OCI-LY7 (cell line): Measurements from ENCODE around the gene TMED6.

Experiments
- CTCF ChIP-seq: fragments of 200-600 bp; sonication (generic); conservative IDR thresholded peaks from 2 replicates; pipeline ENCODE4 v1.5.1; 2014; ENCODE audit warnings: mild to moderate bottlenecking, antibody characterized with exemption, low read length, moderate library complexity, mixed read lengths
- EZH2phosphoT487 ChIP-seq: fragments of 200-600 bp; sonication (generic); IDR thresholded peaks from 2 replicates; pipeline ENCODE4 v1.6.1; 2018; ENCODE audit warnings: low read depth, borderline replicate concordance, mild to moderate bottlenecking, mixed run types, antibody characterized with exemption, low read length, moderate library complexity, mixed read lengths

GRCh38 chr16:69325784-69326171 lies 25.8 kb downstream of the TMED6 start:
- no peak for TF ChIP-seq CTCF
- TF ChIP-seq EZH2phosphoT487, result no peak
